DND-41 (cell line): ENCODE data around the gene ANKS1B.

Experiments
- ATAC-seq: fragments of 200-7000 bp; cut with Tn5 transposase; 3 replicates; pipeline ENCODE4 v1.9.1; 2021; ENCODE audit warnings: low read depth; ENCODE audit not compliant: insufficient read depth
- DNase-seq: peaks from one replicate; pipeline ENCODE4 v3.0.0-alpha.2; 2020
- H2AFZ ChIP-seq: 2 replicates; pipeline ENCODE4 v1.6.0; 2012; ENCODE audit warnings: low read depth, low read length
- H3K27ac ChIP-seq: 2 replicates; pipeline ENCODE4 v1.5.1; 2012; ENCODE audit warnings: low read length, inconsistent platforms
- H3K27me3 ChIP-seq: fragments of 200-600 bp; sonication (generic); 2 replicates; pipeline ENCODE4 v1.6.0; 2012; ENCODE audit warnings: low read length, mild to moderate bottlenecking, inconsistent platforms; ENCODE audit not compliant: insufficient read depth, poor library complexity
- H3K36me3 ChIP-seq: 2 replicates; pipeline ENCODE4 v1.5.1; 2012; ENCODE audit warnings: low read length, inconsistent platforms; ENCODE audit not compliant: insufficient read depth
- H3K4me1 ChIP-seq: 2 replicates; pipeline ENCODE4 v1.5.1; 2012; ENCODE audit warnings: mild to moderate bottlenecking, low read length; ENCODE audit not compliant: insufficient read depth
- H3K4me2 ChIP-seq: 2 replicates; pipeline ENCODE4 v1.6.0; 2012; ENCODE audit warnings: mild to moderate bottlenecking, moderate library complexity, low read length, inconsistent platforms; ENCODE audit not compliant: insufficient read depth
- H3K4me3 ChIP-seq, 2 experiments: fragments of 200-600 bp in 1 of 2; shearing (Covaris generic) in 1 of 2; 2 replicates each; pipeline ENCODE4 v1.5.1; 2012 to 2016; ENCODE audit warnings: inconsistent platforms in 2 of 2, low read length in 2 of 2, mild to moderate bottlenecking in 2 of 2, low read depth in 1 of 2, moderate library complexity in 1 of 2
- H3K79me2 ChIP-seq: 2 replicates; pipeline ENCODE4 v1.6.0; 2012; ENCODE audit warnings: low read length, inconsistent platforms; ENCODE audit not compliant: insufficient read depth
- H3K9ac ChIP-seq: 2 replicates; pipeline ENCODE4 v1.6.0; 2012; ENCODE audit warnings: low read depth, mild to moderate bottlenecking, inconsistent platforms, low read length, moderate library complexity
- H3K9me3 ChIP-seq: 2 replicates; pipeline ENCODE4 v1.5.1; 2012; ENCODE audit warnings: low read length, moderate library complexity, mild to moderate bottlenecking, inconsistent platforms; ENCODE audit not compliant: insufficient read depth, severe bottlenecking
- H4K20me1 ChIP-seq: 2 replicates; pipeline ENCODE4 v1.6.0; 2012; ENCODE audit warnings: low read length; ENCODE audit not compliant: insufficient read depth
- CTCF ChIP-seq: IDR thresholded peaks from 2 replicates; pipeline ENCODE4 v1.5.1; 2012; ENCODE audit warnings: borderline replicate concordance, low read length, moderate library complexity, mild to moderate bottlenecking; ENCODE audit not compliant: poor library complexity, severe bottlenecking; ENCODE audit errors: extremely low read depth
- EZH2 ChIP-seq: IDR thresholded peaks from 3 replicates; pipeline ENCODE4 v1.6.1; 2012; ENCODE audit warnings: borderline replicate concordance, low read depth, mild to moderate bottlenecking, moderate library complexity, low read length, inconsistent platforms; ENCODE audit not compliant: severe bottlenecking

Gene ANKS1B

GRCh38 chr12:99002731-99003130, 982.0 kb downstream of the ANKS1B start:
- Histone ChIP-seq H4K20me1 (no peaks in the 10 kb centered on the region), H2AFZ (no peak overlapping the region), H3K9ac (no peak overlapping the region), H3K27me3 (peaks cover 5% of the 10 kb centered on the region), H3K79me2 (no peaks in the 10 kb centered on the region), H3K4me3 (no peak overlapping the region), H3K4me1 (no peaks in the 10 kb centered on the region), H3K27ac (no peak overlapping the region), H3K36me3 (no peaks in the 10 kb centered on the region), H3K4me2 (no peak overlapping the region), H3K9me3 (no peaks in the 10 kb centered on the region)
- DNase-seq = no peak
- no peak for TF ChIP-seq EZH2
- ATAC-seq = no peak

GRCh38 chr12:99002156-99002555, 982.6 kb downstream of the ANKS1B start:
- TF ChIP-seq EZH2 (no peak), CTCF (no peak)
- no peak overlapping the region for H3K27ac ChIP-seq

GRCh38 chr12:98999559-98999958, 985.2 kb downstream of the ANKS1B start:
- H2AFZ ChIP-seq = no peak overlapping the region
- ATAC-seq = no peak

More at GRCh38 chr12:99002156-99002555, 982.6 kb downstream of the ANKS1B start:
- Histone ChIP-seq H3K79me2 (no peaks in the 10 kb centered on the region), H3K9me3 (no peaks in the 10 kb centered on the region), H4K20me1 (no peaks in the 10 kb centered on the region), H3K36me3 (no peaks in the 10 kb centered on the region), H3K4me2 (no peak overlapping the region), H3K27me3 (peaks cover 3% of the 10 kb centered on the region), H3K4me1 (no peaks in the 10 kb centered on the region), H3K9ac (no peak overlapping the region), H3K4me3 (no peak overlapping the region), H2AFZ (no peak overlapping the region)
- ATAC-seq = no peak
- DNase-seq = no peak

More at GRCh38 chr12:98999559-98999958, 985.2 kb downstream of the ANKS1B start:
- no peaks in the 10 kb centered on the region for H3K27me3 ChIP-seq
- H3K4me2 ChIP-seq = no peak overlapping the region
- H3K27ac ChIP-seq = no peak overlapping the region
- H4K20me1 ChIP-seq = no peaks in the 10 kb centered on the region
- H3K79me2 ChIP-seq = no peaks in the 10 kb centered on the region
- H3K36me3 ChIP-seq = no peaks in the 10 kb centered on the region
- H3K4me1 ChIP-seq = no peaks in the 10 kb centered on the region
- DNase-seq = no peak
- H3K9me3 ChIP-seq = no peaks in the 10 kb centered on the region
- no peak overlapping the region for H3K4me3 ChIP-seq
- TF ChIP-seq CTCF = no peak
- TF ChIP-seq EZH2 = no peak
- no peak overlapping the region for H3K9ac ChIP-seq
